Measurements from ENCODE around the gene NTMT2.
"Not testable (repeated sequence)": the region's sequence is repeated elsewhere in the genome, so short reads cannot be mapped to it uniquely, and the experiment has no call there.

NTMT2 gene

DNA sequence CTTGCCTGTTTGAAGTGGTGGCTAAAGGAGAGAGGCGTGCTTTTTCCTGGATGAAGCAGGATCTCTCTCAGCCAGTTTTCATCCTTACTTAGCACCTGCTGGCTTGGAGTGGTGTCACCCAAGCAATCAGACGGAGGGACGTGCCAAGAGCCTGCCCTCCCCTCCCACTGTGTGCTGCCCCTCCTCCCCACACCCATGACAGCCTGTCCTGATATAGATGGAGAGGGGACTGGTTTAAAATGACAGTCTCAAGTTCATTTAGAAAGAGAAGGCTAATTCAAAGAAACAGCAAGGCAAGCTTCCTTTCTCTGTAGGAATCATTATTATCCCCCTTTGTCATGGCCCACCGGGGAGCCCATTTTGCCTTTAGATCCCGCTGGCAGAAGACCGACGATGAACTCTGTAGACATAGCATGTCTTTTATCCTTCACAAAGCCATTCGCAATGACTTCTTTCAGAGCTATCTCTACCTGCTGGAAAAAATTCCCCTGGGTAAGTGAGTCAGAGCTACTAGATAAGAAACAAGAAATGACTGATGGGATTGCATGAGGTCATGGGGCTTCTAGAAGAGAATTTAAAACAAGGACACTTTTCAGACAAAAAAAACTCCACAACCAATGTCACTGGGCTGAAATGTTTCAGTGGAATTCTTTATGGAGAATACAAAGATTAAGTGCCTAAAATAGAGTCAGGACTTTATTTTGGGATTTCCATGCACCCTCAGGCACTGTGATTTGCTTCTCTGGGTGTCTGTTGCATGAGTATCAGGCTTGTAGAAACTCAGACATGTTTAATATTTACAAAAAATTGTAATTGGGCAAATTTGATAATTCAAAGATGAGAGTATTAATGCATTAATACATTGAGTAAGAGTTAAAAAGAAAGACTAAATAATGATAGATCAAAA lies at the start of gene NTMT2:
TSS of gene NTMT2 (plus strand) at position 190 of the 907 bp plus-strand sequence. CDS start at position 339, 149 bp downstream.
- no peak for DNase-seq

DNA sequence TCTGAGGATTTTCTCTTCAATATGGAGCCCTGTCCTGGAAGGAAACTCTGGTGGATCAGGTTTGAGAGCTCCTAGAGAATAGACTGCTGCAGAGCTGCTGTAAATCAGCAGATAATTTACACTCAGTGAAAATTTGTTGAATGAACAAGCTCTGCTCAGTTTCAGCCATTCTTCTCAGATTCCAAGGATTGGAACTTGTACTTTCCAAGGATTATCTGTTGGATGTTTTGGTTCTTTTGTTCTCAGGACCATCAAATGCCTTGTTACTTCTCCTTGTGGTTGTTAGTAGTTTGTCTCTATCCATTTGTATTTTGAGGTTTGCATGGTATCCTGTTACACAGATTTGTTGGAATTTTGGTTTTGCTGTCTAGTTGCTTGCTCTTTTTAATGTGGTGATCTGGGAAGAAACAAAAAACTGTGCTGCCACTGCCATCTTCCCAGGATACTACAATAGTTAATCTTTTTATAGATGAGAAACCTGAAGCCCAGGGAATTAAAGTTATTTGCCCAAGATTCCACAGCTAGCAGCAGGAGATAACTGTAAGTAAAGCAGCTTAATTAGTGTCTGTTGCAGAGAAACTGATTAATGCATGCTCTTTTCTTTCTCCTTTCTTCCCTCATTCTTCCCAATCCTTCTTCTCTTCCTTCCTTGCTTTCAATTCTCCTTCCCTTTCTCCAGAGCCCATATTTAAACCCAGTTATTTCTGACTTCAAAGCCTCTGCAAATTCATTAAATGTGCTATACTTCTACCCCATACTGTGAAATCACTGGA lies 49.6 kb upstream of the NTMT2 start:
- no peak for DNase-seq

DNA sequence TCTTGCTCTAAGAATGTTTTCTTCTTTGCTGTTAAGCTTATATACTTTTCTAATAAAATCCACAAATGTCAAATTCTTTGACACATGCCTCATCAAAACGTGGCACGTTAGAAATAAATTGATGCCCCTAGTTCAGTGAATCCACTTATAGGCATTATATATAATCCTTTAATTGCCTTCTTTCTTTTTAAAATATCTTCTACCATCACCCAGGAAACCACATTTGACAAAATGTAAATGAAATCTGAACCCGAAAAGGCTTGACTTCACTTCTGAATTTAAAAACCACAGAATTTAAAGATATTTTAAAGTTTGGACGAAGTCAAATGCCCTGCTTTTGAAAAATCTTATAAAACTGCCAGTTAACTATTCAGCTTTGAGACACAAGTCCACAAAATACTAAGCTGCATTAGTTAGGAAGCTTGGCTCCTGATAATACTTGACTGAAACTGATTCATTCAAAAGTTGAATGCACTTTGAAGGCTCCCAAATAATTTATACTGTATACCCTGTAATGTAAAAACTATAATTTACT lies 48.9 kb upstream of the NTMT2 start:
- DNase-seq: no peak

DNA sequence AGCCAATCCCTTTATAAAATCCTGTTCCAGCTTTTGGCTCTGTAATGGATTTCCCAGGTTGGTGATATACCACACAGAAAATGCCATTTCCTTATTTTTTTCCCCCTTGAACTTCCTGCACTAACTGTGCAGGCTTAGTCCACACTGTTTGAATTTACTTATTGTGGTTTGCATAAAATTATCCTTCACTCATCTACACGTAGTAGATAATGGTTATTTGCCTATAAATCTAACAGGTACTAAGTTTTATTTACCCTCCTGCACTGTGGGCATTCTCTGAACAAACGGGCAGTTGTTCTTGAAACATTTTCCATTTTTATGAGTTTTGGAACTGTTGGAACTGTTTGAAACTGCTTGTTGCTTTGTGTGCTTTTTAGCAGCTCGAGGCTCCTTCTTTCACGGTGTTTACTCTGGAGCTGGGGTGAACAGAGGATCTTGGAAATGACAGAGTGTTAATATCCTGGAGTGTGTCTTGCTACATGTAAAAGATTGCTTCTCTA lies 48.3 kb upstream of the NTMT2 start:
- no peak for DNase-seq

DNA sequence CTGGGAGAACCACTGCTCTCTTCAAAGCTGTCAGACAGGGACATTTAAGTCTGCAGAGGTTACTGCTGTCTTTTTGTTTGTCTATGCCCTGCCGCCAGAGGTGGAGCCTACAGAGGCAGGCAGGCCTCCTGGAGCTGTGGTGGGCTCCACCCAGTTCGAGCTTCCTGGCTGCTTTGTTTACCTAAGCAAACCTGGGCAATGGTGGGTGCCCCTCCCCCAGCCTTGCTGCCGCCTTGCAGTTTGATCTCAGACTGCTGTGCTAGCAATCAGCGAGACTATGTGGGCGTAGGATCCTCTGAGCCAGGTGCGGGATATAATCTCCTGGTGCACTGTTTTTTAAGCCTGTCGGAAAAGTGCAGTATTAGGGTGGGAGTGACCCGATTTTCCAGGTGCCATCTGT lies 32.6 kb upstream of the NTMT2 start:
- DNase-seq: not testable (repeated sequence)

DNA sequence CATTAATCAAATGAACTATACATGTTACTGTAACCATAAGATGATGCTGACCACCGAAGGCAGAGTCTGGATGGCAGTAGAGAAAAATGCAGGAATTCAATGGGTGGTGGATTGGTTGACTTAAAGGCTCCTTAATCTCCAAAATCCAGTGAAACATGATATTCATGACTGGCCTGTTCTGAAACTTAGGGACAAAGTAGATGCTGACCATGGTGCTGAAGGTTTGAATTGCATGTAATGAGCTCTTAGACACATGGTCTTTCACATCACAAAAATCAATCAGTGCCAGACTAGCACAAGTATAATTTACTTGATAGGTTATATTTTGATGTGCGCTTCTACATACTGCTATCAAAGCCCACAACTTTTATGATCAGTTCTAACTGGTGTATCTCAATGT lies 30.9 kb upstream of the NTMT2 start:
- DNase-seq: no peak

DNA sequence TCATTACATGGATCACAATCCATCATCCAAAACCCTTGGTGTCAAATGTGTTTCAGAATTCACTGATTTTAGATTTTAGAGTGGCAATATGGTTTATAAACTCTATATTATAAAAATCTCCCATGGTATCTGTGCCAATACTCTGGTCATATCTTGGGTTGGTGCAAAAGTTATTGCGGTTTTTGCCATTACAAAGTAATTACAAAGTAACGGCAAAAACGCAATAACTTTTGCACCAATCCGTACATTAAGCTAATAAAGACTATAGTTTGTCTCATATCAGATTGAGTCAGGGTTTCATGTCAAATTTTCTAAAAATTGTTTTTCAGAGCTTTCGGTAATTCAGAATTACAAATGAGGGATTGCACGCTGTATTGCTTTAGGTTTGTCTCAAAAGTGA lies 23.4 kb upstream of the NTMT2 start:
- DNase-seq: no peak

DNA sequence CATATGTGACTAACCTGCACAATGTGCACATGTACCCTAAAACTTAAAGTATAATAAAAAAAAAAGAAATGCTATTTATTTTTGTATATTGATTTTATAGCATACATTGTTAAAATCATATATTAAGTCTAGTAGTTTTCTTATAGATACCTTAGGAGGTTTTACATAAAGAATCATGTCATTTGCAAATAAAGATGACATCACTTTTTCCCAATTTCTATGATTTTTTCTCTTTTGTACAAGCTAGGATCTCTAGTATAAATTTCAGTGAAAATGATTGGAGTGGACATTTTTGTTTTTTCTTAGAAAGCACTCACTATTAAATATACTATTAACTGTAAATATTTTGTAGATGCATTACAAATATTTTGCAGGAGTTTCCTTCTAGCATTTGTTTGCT lies 20.5 kb upstream of the NTMT2 start:
- no peak for DNase-seq

DNA sequence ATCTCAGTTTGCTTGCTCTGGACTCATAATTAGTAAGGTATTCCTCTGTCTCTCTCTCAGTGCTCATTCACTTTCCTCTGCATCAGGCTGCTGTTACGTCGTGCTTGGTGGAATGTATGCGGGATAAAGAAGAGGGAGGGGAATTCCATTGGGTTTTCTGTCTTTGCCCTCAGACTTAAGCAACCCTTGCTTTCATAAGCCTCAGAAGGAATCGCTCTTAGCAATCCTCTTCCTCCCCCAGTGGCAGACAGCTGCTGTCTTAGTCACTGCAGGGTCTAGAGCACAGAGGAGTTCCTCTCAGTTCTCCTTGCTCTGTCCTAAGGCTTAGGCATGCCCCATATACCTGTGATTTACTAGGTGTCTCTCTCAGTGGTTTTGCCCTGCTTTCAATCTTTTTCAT lies 19.1 kb upstream of the NTMT2 start:
- DNase-seq: no peak

DNA sequence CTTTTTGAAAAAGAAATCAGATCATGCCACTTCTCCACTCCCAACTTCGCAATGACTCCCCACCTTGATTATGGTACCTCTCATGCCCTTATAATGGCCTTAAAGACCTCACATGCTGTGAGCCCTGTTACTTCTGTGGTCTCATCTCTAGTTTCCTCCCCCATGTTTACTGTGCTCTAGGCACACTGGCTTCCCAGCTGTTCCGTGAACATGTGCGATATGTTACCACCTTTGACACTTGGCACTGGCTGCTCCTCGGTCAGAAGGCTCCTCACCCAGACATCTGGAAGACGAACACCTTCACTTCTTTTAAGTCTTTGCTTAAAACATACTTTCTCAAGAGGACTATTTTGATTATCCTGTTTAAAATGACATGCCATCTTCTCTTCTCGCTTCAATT lies 14.3 kb upstream of the NTMT2 start:
- DNase-seq: no peak

DNA sequence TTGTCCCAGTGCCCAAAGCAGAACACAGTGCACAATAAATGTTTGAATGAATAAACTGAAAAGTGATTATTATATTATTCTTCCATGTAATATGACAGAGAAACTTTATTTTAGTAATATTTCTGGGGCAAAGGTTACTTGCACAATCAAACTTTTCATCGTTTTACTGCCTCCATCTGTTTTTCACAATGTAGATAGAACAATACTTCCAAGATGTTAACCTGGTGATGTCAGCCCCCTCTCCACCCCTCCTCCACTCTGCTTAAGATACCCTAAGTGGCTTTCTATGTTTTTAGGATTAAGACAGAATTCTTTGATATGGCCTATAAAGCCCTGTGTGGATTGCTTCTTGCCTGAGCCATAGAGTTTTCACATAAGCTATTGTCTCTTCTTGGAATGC lies 13.8 kb upstream of the NTMT2 start:
- no peak for DNase-seq

DNA sequence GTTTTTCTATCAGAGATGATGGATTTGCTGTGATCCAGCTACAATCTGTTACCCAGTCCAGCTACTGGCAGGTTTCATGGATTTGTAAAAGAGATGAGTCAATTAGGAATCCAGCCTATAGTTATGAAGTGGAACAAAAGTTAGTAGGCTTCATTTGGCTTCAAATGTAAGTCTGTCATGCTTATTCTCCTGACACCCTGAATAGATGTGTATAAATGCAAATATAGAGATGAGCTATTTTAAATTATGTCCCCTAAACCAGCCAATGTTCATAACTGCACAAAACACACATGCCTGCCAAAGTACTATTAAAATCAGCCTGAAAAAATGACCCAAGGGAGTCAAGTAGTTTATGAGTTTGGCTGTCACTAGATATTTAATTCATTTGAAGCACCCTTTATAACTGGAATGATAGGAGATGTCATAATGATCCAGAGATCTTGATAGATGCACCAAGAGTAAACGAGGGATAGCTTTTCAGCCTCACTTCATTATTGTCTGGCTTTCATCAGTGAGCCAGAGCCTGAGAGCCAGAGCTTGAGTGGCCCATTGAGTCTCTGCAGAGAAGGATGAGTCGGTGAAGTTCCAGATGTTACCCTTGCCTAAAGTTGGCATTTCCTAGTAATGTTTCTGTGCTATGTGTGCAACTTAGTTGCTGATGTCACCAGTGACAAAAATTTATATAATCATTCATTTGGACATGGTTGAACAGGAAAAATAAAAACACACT lies 11.8 kb upstream of the NTMT2 start:
- DNase-seq: no peak

DNA sequence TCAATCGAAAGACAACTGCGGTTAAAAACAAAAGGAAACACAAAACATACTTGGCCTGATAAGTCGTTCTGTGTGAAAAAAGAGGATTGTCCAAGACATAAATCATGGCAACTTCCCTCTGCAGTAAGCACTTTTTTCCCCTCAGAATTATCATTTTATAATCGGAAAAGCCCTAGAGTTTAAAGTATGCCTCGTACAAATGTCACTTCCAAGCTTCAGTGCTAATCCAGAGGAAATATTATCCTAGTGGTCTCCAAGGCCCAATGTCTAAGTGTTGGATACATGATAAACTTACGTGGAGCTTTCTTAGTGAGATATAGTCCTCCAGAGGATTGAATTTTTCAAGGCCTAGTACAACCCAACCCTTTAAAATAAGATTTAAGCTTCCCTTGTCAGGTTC lies 11.2 kb upstream of the NTMT2 start:
- no peak for DNase-seq

DNA sequence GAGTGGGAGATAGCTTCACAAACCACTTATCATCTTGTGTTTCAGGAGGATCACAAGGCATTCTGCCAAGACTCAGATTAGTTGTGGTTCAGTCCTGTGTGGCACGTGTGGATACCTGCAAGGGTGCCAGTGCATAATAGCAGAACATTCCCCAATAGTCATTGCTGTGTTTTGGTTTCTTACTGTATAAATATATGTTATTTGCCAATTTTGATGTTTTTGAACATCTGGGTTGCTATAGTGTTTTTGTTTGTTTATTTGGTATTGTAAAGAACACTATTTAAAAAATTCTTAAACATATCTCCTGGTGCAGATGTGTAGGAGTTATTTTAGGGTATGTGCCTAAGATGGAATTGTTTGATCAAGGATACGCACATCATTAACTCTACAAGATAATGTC lies 5.4 kb upstream of the NTMT2 start:
- no peak for DNase-seq

DNA sequence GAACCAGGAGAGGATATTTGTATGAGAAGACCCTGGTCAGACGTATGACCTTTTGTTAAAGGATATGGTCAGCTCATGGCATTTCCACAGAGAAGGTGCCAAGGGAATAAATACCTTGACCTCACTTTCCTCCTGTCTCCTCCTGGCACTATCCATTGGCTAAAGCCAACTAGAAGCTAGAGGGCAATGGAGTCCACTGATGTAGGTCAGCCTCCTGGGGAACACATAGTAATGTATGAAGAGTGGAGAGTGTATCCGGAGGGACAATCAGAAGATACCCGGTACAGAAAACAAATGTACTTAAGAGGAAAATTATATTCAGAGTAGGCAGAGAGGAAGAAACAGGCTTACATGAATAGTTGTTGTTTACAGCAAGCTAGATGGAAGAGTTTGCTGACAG lies 698 bp upstream of the NTMT2 start:
- DNase-seq: no peak

DNA sequence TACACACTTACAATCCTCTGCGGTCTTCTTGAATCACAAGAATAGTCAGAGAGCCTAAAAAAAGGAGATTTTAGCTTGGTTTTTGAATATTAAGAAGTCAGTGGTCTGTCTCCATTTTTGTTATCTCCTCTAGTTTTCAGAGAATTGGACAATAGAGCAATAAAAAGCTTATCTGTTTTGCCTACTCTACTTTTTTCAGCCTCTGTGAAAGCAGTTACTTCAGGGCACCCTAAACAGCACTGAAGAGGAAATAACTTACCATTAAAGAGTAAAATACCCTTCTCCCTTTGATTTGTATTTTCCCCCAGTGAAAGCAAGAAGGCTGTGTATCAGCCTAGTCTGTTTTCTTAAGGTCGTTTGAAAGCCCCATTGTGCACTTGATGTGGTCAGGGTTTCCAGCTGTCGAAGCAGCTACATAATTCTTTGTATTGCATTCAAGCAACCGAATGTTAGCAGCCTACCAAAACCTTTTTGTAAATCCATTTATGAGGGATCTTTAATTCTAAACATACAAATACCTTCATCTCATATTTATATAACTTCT lies 1.0 kb downstream of the NTMT2 start:
- no peak for DNase-seq

DNA sequence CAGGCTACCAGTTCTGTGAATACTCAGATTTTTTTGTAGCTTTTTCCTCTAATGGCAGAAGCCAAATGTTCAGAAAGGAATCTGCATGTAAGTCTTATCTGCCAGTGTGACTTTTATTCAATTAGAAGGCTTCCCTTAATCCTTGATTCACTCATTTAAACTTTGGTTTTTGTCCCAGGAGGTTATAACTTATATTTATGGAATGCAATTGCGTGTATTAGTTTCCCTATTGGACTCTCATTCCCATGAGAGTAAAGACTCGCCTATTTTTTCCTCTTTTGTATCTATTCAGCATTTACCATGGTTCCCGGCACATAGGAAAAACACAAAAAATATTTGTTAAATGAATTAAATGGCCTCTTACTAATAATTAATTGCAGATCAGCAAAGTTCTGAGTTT lies 3.5 kb downstream of the NTMT2 start:
- no peak for DNase-seq

DNA sequence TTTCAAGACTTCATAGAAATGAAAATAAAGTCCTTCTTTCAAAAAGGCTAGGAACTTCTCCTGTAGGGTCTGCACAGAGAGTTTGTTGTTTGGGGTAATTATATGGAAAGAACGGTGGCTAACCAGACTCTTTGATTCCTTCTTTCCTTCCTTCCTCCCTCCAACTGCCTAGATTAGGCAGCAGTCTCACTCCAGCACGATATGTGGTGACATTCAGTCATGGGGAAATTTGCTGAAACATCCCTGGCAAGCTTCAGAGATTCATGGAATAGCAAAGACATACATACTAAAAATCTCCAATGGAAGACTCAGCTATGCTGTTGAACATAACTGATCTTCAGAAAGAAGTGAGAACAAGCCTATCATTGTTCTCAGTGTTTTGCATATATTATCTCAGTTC lies 4.3 kb downstream of the NTMT2 start:
- no peak for DNase-seq

DNA sequence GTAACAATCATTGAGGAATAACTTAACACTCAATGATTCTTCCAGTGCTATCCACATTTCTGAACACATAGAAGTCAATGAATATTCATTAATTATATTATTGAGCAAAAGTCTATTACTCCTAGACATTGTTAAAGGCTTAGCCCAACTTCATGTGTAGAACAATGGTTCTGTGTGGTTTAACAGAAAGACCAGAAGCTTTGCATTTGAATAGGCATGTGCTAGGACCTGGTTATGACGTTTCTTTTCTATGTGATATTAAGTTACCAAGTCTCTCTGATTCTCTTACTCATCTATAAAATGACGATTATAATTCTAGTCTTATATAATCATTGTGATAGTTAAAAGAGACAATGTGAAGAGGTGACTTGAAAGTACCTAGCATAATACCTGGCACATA lies 5.2 kb downstream of the NTMT2 start:
- no peak for DNase-seq

DNA sequence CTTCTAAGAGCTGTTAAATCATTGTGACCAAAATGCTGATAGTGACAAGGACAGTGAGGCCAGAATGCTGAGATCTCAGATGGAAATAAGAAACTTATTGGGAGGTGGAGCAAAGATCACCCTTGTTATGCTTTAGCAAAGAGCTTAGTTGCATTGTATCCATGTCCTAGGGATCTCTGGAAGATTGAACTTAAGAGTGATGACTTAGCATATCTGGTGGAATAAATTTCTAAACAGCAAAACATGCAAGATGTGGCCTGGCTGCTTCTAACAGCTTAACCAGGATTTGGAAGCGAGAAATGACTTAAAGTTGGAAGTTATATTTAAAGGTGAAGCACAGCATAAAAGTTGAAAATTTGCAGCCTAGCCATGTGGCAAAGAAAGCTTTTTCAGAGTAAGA lies 7.7 kb downstream of the NTMT2 start:
- no peak for DNase-seq

DNA sequence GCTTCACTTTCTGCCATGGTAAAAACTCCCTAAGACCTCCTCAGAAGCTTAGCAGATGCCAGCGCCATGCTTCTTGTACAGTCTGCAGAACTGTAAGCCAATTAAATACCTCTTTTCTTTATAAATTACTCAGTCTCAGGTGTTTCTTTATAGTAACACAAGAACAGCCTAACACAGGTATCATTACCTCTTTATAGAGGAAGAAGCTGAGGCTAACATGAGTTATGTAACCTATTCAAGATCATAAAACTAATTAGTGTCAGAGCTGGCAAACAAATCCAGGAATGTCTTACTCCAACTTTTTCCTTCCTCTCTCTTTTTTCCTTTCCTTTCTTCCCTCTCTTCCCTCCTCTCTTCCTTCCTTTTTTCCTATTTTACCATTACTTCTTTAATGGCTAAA lies 9.3 kb downstream of the NTMT2 start:
- DNase-seq: no peak

DNA sequence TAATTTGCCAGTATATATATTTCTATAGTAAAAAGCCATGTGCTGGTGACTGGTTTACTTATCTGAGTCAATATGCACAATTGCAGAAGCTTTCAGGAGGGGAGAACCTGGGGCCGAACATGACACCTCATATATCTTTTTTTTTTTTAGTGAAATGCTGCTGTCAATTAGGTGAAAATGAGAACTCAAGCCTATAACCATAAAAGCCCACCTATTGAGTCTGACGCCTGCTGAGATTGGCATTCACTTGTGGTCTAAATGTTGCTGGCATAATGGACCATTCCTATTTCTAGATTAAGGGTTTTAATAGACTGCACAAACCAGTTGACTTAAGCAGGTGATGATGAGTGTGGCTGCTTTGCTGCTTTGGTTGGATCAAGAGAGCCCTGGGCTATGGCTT lies 10.8 kb downstream of the NTMT2 start:
- no peak for DNase-seq

DNA sequence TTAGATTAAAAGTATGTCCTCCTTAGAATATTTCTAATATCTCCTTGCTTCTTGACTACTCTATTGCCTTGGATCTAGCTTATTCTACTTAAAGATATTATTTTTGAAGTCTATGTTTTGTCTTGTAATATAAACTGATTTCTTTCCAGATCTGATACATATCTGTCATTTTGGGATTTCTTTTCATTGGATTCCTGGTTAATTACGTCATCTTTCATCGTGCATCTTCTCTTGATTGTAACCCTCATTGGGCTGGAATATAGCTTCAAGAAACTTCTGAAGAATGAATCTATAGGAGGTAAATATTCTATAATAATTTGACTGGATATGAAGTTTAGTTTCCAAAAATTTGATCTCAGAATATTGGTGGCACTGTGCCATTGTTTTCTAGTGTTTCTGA lies 12.1 kb downstream of the NTMT2 start:
- DNase-seq: no peak
